Stimulated activated CD8-positive, alpha-beta memory T cell treated with anti-CD3 and anti-CD28 coated beads, Interleukin-2, amount 100 ng/mL, for 1 hour (primary cell): ENCODE data around the gene IGSF21.

Experiments
- DNase-seq, 2 donors: peaks; one replicate each; pipeline ENCODE4 v3.0.0-alpha.2; 2020; ENCODE audit warnings: low read depth in 2 of 2

IGSF21 gene

DNA sequence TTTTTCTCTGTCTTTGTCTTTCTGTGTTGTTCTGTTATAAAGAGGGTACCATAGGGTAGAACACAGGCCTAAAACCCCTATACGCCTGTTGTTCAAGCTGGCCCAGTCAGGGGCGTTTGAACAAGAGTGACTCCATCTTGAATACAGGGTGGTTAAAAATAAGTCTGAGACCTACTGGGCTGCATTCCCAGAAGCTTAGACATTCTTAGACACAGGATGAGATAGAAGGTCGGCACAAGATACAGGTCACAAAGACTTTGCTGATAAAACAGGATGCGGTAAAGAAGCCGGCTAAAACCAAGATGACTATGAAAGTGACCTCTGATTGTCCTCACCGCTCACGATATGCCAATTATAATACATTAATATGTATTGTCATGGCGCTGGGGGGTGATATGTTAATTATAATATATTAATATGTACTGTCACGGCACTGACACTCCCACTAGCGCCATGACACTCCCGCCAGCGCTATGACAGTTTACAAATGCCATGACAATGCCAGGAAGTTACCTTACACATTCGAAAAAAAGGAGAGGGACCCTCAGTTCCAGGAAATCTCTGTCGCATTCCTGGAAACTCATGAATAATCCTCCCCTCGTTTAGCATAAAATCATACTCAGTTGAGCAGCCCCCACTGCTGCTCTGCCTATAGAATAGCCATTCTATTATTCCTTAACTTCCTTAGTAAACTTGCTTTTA is 314.6 kb downstream of the IGSF21 start:
- no peak for DNase-seq

DNA sequence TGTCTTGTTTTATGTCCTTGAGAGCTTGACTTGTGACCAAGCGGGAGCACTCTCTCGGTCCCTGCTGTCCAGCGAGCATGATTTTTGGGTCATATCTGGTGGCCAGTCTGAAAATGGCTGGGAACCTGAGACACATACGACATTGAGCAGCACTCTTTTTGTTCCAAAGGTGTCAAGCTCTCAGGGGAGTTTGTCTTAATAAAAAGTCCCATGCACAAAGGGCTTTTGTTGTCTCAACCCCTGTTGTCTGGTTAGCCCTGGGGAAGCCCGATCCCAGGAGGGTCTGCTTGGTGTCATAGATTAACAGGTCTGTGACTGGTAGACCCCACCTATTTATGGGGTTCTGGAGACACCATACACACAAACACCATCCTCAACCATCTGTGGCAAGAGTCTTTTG is 315.4 kb downstream of the IGSF21 start:
- no peak for DNase-seq

DNA sequence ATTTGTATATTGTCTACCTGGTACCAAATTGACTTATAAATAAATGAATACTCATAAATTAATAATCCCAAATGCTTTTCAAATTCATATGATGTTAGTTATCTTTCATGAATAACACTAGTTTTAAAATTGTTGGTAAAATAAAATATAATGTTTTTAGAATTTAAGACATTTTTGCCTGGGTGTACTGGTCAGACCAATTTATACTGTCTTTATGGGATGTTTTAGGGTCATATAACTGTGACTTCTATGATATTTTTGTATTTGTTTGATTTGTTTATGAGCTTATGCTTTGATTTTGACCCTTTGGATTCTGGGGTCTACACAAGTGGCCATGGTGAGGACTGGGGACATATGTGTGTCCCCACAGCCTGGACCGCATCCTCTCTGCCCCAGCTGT is 319.0 kb downstream of the IGSF21 start:
- DNase-seq: no peak
